ENCODE measurements around the gene PLPPR3. TPM values are rescaled to one million over a fixed set of nuclear protein-coding genes. Genes with fewer than 3 reads are reported as not detected.

The PLPPR3 gene
- total and polyA plus RNA-seq, 9 of the 15 experiments (the other 6 are each of a cell fraction or from before 2014, with no cell fraction given) = 0.01 to 48.2 (median 8.6) TPM

- under 1% methylated on average over 65 of the region's 83 CpGs for WGBS (ENCODE audit: insufficient coverage, low coverage, missing lambda C conversion rate)
- Histone ChIP-seq H3K4me1 (replicated peaks in 1 of 2; ENCODE audit: control insufficient read depth in 2 of 2, insufficient read depth in 2 of 2, low read length in 2 of 2) (peaks cover 33 to 83% of the 10 kb centered on the region in 2 experiments), H3K27ac (ENCODE audit: extremely low read depth, low read depth, low read length) (peak within 1 kb of the TSS; percentile 98), H3K36me3 (ENCODE audit: control insufficient read depth, insufficient read depth, low read length) (peaks cover 39% of the 10 kb centered on the region), H3K9me1 (ENCODE audit: control insufficient read depth, insufficient read depth, low read length) (peaks cover 16% of the 10 kb centered on the region), H3K79me2 (ENCODE audit: control insufficient read depth, insufficient read depth, low read length) (peaks cover 56% of the 10 kb centered on the region), H3K9ac (ENCODE audit: insufficient read depth in 1 of 2, low read depth in 2 of 2, low read length in 2 of 2) (peak within 1 kb of the TSS; percentile 98 to 99), H3K4me2 (ENCODE audit: insufficient read depth, low read length) (peak within 1 kb of the TSS; percentile 85), H2AFZ (ENCODE audit: low read depth, low read length) (peak within 1 kb of the TSS; percentile 86), H3K4me3 (peak within 1 kb of the TSS; percentile 99), H3K27me3 (ENCODE audit: control insufficient read depth in 2 of 2, insufficient read depth in 2 of 2, low read length in 2 of 2) (no peaks in the 10 kb centered on the region), H3K9me3 (replicated peaks; ENCODE audit: control insufficient read depth, insufficient read depth, low read depth, low read length) (peaks cover 3% of the 10 kb centered on the region; the same call in 1 of the 2 replicates), H4K20me1 (replicated peaks; ENCODE audit: control insufficient read depth, insufficient read depth, low read length) (peaks cover 39% of the 10 kb centered on the region)
- in situ Hi-C loops (cut with MboI) (no loop called here), intact Hi-C loops (cut with micrococcal nuclease) (no loop called here)
- FAIRE-seq (peak; percentile 99), ATAC-seq (peak; percentile 88), DNase-seq (ENCODE audit: extremely low read depth in 1 of 4, low spot score in 3 of 4) (peak; percentile 89 to 100 (median 94))
- ChIA-PET POLR2A (interaction anchor here (0.7 to 1.5 kb wide), 9 partner anchors 10 to 127 kb away, joined by 3 to 9 read pairs (median 5); partner anchors contain the start of gene KISS1R), CTCF (ENCODE audit: low intra/inter-chr PET ratio) (interaction anchor here (0.7 kb wide), 1 partner anchor 204 kb away, joined by 4 read pairs; no protein-coding TSS in a partner anchor)
- no TSS peak for BruUV-seq (replicated peaks)
- TF ChIP-seq ARID3B (CRISPR knock-in tag; IDR thresholded peaks at IDR 0.05; ENCODE audit: borderline replicate concordance) (no peak), PHTF2 (CRISPR knock-in tag; IDR thresholded peaks at IDR 0.05) (no peak), HNRNPK (IDR thresholded peaks at IDR 0.05; ENCODE audit: low read depth, low read length, poor library complexity, severe bottlenecking) (no peak), GABPB2 (CRISPR knock-in tag; conservative IDR thresholded peaks at IDR 0.05) (no peak), ETV6 (IDR thresholded peaks at IDR 0.05; ENCODE audit: borderline replicate concordance in 1 of 2, low read depth in 2 of 2, low read length in 1 of 2) (0 out of 4 replicates have a peak, but pooled peaks of 1 of the 2 experiments have one; percentile 27), ETV6 (CRISPR knock-in tag; IDR thresholded peaks at IDR 0.05; ENCODE audit: borderline replicate concordance) (no peak), ZNF444 (CRISPR knock-in tag; IDR thresholded peaks at IDR 0.05) (no peak), ATF7 (IDR thresholded peaks at IDR 0.05) (peak; percentile 88), HMGN3 (IDR thresholded peaks at IDR 0.05; ENCODE audit: borderline replicate concordance, extremely low read depth, insufficient read length, low read depth, low read length) (peak; percentile 74), TAL1 (IDR thresholded peaks at IDR 0.05) (no peak), THAP12 (CRISPR knock-in tag; IDR thresholded peaks at IDR 0.05) (peak; percentile 29; the same call in 1 of the 2 replicates)
- TF ChIP-seq, protein P1, sequence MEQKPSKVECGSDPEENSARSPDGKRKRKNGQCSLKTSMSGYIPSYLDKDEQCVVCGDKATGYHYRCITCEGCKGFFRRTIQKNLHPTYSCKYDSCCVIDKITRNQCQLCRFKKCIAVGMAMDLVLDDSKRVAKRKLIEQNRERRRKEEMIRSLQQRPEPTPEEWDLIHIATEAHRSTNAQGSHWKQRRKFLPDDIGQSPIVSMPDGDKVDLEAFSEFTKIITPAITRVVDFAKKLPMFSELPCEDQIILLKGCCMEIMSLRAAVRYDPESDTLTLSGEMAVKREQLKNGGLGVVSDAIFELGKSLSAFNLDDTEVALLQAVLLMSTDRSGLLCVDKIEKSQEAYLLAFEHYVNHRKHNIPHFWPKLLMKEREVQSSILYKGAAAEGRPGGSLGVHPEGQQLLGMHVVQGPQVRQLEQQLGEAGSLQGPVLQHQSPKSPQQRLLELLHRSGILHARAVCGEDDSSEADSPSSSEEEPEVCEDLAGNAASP (IDR thresholded peaks at IDR 0.05) = no peak
Measured at GRCh38 chr19:796692-797527, 24.8 kb downstream of the PLPPR3 start, which contains the start of gene PTBP1. TSS of gene PTBP1 (plus strand) at chr19:797452. CDS start at chr19:797498, 46 bp downstream.

Data from K562 (cell line).